ENCODE measurements around the gene TRIM22.

Gene TRIM22

GRCh38 chr11:5746614-5747013, 57.0 kb downstream of the TRIM22 start:
- no peak for DNase-seq (ENCODE audit: low spot score)

- no peak for DNase-seq (ENCODE audit: low spot score)
Measured at GRCh38 chr11:5749836-5750235, 60.2 kb downstream of the TRIM22 start.

GRCh38 chr11:5753943-5754342, 64.4 kb downstream of the TRIM22 start, which contains the start of gene OR52N4:
Gene OR52N4 (plus strand): TSS chr11:5754243. CDS start chr11:5754741, 498 bp downstream.
- no peak for DNase-seq (ENCODE audit: low spot score)
